Transverse colon (tissue), 4 donors: ENCODE results near the gene EXOC5. TPM values are rescaled to one million over a fixed set of nuclear protein-coding genes. Genes with fewer than 3 reads are reported as not detected.
A peak's percentile ranks its signal among the peaks of the same experiment; 100 is the strongest.

Experiments
- DNase-seq: peaks from one replicate; pipeline ENCODE4 v3.0.0-alpha.2; 2019
- H3K27ac ChIP-seq, 4 donors: fragments of 200-600 bp; sonication (generic); 2 replicates each; pipeline ENCODE4 v1.5.1; 2016 to 2018; ENCODE audit warnings: inconsistent platforms in 4 of 4
- H3K27me3 ChIP-seq: fragments of 200-600 bp; sonication (generic); 2 replicates; pipeline ENCODE4 v1.5.1; 2017; ENCODE audit warnings: inconsistent platforms
- H3K36me3 ChIP-seq, 4 donors: fragments of 200-600 bp; sonication (generic); 2 replicates each; pipeline ENCODE4 v1.5.1; 2017 to 2019; ENCODE audit warnings: inconsistent platforms in 4 of 4
- H3K4me1 ChIP-seq, 4 donors: fragments of 200-600 bp; sonication (generic); 2 replicates each; pipeline ENCODE4 v1.5.1; 2017 to 2020; ENCODE audit warnings: inconsistent platforms in 4 of 4
- H3K4me3 ChIP-seq, 4 donors: fragments of 200-600 bp; sonication (generic); 1 replicate in 1 of 4; 2 replicates in 3 of 4; pipeline versions ENCODE4 v1.5.1 to v1.6.1; 2017 to 2019; ENCODE audit warnings: inconsistent platforms in 4 of 4
- H3K9me3 ChIP-seq, 2 donors: fragments of 200-600 bp; sonication (generic); 2 replicates each; pipeline ENCODE4 v1.5.1; 2017 to 2019; ENCODE audit warnings: inconsistent platforms in 2 of 2
- EP300 ChIP-seq: sonication (generic); formaldehyde crosslinking; IDR thresholded peaks from one replicate; pipeline ENCODE4 v1.6.1; 2017; ENCODE audit warnings: antibody characterized with exemption, low read depth
- POLR2A ChIP-seq: fragments of 450-650 bp; IDR thresholded peaks from one replicate; pipeline ENCODE4 v1.6.1; 2016; ENCODE audit warnings: antibody characterized with exemption, mild to moderate bottlenecking, moderate library complexity
- POLR2AphosphoS5 ChIP-seq, 3 donors: sonication (generic); formaldehyde crosslinking; IDR thresholded peaks; one replicate each; pipeline ENCODE4 v1.6.1; 2016; ENCODE audit warnings: antibody characterized with exemption in 3 of 3
- WGBS, 2 donors: methylation state at CpG; one replicate each; pipeline ENCODE4 v1.1.5; 2018; ENCODE audit warnings: low coverage in 1 of 2; 5-methylcytosine and 5-hydroxymethylcytosine counted together
- in situ Hi-C, 4 donors: fragments of 200-750 bp; cut with MboI; loops; one replicate each; pipeline versions ENCODE4 v1.15.0 to v1.15.1; 2017; ENCODE audit warnings: low sequenced_read_pairs in 3 of 4, low pct_ligation_motif_present in 1 of 4, low pct_unique_long_range_greater_than_20kb in 1 of 4
- intact Hi-C: fragments of 100-400 bp; cut with DNase I; formaldehyde crosslinking; loops from one replicate; pipeline ENCODE4 v1.15.1; 2023; ENCODE audit warnings: low total_unique reads
- total RNA-seq, 4 donors: library from RNA; depleted of rRNA; stranded (reverse); fragments of >200 nt; gene quantifications; one replicate each; pipeline ENCODE4 v1.1.0, GENCODE V29; 2016
- TF ChIP-seq, protein P1 (sequence below), 5 experiments: fragments of 200-600 bp in 3 of 5; fragments of 450-650 bp in 2 of 5; sonication (generic) in 3 of 5; IDR thresholded peaks; 1 replicate in 2 of 5; 2 replicates in 3 of 5; pipeline ENCODE4 v1.5.1; 2016 to 2017; ENCODE audit warnings: antibody characterized with exemption in 5 of 5, inconsistent platforms in 3 of 5, mild to moderate bottlenecking in 2 of 5, moderate library complexity in 1 of 5

The EXOC5 gene, protein sequence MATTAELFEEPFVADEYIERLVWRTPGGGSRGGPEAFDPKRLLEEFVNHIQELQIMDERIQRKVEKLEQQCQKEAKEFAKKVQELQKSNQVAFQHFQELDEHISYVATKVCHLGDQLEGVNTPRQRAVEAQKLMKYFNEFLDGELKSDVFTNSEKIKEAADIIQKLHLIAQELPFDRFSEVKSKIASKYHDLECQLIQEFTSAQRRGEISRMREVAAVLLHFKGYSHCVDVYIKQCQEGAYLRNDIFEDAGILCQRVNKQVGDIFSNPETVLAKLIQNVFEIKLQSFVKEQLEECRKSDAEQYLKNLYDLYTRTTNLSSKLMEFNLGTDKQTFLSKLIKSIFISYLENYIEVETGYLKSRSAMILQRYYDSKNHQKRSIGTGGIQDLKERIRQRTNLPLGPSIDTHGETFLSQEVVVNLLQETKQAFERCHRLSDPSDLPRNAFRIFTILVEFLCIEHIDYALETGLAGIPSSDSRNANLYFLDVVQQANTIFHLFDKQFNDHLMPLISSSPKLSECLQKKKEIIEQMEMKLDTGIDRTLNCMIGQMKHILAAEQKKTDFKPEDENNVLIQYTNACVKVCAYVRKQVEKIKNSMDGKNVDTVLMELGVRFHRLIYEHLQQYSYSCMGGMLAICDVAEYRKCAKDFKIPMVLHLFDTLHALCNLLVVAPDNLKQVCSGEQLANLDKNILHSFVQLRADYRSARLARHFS
- 10 to 100 TPM; 22.8 to 51.3 (median 29.2) TPM for total RNA-seq

DNA sequence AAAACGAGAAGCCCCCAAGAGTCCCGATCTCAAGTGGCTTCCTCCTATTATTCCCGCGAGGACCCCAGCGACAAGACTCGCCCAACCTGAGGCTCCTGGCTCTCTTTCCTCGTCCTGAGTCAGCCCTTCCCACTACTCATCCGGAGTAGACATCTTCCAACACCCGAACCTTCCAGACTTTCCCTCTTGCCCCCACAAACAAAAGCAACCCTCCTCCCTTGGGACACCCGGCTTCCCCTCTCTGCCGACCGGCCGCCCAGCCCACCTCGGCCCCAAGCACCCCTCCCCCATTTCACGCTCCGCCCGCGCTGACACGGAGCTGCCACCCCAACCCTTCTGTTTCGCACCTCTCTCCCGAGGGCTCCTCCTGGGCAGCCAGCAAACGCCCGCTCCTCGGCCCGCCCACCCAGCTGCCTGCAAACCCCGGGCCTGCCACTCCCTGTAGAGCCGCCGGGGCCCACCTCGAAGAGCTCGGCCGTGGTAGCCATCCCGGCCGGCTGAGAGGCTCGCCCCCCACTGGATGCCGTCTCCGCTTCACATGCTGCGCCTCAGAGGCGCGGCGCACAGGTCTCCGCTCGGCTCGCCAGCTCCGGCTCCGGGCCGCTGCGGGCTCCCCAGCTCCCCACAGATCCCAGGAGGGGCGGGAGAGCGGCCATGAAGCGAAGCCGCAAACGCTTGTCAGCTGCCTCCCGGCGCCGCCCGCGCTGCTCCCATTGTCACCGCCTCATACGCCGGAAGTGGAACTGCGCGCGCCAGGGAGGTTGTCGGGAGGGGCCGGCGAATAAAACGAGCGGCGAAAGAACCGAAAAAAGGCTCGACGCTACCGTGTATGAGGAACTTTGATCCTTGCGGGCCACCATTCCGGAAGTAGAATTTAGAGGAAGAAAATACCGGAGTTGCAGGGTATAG lies at the start of gene EXOC5, which contains the start of gene AP5M1:
EXOC5 (minus strand) TSS at position 745 of the 909 bp plus-strand sequence; CDS start at position 488, 257 bp downstream.
AP5M1 (plus strand) TSS at position 811 of the 909 bp plus-strand sequence. CDS start 344 bp downstream, outside the sequence.
- H3K4me3 ChIP-seq: peak within 1 kb of the TSS; percentile 57 to 87 (median 68)
- peak within 1 kb of the TSS; percentile 90 to 98 (median 96) for H3K27ac ChIP-seq
- intact Hi-C loops: no loop called here
- H3K36me3 ChIP-seq: no peaks in the 10 kb centered on the region
- peak; percentile 77 to 91 (median 86) for TF ChIP-seq POLR2AphosphoS5 (IDR thresholded peaks at IDR 0.05)
- peak; percentile 7 for TF ChIP-seq EP300
- TF ChIP-seq, protein P1, sequence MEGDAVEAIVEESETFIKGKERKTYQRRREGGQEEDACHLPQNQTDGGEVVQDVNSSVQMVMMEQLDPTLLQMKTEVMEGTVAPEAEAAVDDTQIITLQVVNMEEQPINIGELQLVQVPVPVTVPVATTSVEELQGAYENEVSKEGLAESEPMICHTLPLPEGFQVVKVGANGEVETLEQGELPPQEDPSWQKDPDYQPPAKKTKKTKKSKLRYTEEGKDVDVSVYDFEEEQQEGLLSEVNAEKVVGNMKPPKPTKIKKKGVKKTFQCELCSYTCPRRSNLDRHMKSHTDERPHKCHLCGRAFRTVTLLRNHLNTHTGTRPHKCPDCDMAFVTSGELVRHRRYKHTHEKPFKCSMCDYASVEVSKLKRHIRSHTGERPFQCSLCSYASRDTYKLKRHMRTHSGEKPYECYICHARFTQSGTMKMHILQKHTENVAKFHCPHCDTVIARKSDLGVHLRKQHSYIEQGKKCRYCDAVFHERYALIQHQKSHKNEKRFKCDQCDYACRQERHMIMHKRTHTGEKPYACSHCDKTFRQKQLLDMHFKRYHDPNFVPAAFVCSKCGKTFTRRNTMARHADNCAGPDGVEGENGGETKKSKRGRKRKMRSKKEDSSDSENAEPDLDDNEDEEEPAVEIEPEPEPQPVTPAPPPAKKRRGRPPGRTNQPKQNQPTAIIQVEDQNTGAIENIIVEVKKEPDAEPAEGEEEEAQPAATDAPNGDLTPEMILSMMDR (IDR thresholded peaks at IDR 0.05): peak in 1 of 5 experiments; percentile 32
- peak; percentile 86 for TF ChIP-seq POLR2A
- WGBS, 2 donors: 0% methylated on average over 11 to 65 of the region's 76 CpGs
- H3K9me3 ChIP-seq: no peaks in the 10 kb centered on the region
- in situ Hi-C loops: no loop called here
- peak; percentile 95 for DNase-seq
- H3K27me3 ChIP-seq: no peaks in the 10 kb centered on the region
- peaks cover 17 to 49% (median 31%) of the 10 kb centered on the region in 4 donors for H3K4me1 ChIP-seq

DNA sequence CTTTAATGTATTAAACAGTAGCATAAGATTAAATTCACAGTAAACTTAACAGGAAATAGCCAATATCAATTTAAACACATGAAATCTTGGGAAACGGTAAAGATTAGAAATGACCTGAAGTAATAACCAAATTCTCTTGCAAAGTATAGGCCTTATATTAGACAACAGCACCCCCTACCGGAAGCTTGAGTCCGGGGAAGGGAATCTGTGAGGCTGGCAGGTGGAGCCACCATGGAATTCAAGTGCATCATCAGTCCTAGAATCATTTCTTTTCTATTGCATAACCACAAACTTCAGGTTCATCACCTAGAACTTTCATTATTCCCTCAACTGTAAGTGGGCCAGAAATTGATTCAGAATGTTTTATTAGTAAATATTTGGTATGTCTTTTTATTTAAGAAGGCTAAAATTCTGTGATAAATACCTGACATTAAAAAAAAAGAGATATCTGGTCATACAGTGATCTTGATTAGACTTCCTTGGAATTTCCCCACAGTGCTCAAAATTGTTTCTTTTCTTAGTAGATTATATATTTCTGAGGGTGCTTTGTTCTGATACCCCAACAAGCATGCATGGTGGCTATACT lies 48.6 kb upstream of the EXOC5 start:
- peak; percentile 72 for DNase-seq
- no peak overlapping the region for H3K27ac ChIP-seq
- intact Hi-C loops: loop anchor here (5.0 kb wide), 1 partner anchor 825 kb away; no protein-coding TSS in a partner anchor
- TF ChIP-seq, protein P1 (IDR thresholded peaks at IDR 0.05): peak; percentile 66 to 87 (median 78)
- TF ChIP-seq POLR2AphosphoS5 (IDR thresholded peaks at IDR 0.05): no peak
- no peak for TF ChIP-seq EP300
- no peak for TF ChIP-seq POLR2A
- H3K9me3 ChIP-seq: no peaks in the 10 kb centered on the region
- in situ Hi-C loops: loop anchor here (10.0 to 25.0 kb wide), 3 partner anchors 655 to 830 kb away; no protein-coding TSS in a partner anchor
- no peaks in the 10 kb centered on the region for H3K36me3 ChIP-seq
- 0 to 2% methylated on average over 3 of the region's 3 CpGs for WGBS, 2 donors
- H3K27me3 ChIP-seq: peaks cover 12% of the 10 kb centered on the region
- no peaks in the 10 kb centered on the region for H3K4me1 ChIP-seq
- no peak overlapping the region for H3K4me3 ChIP-seq

DNA sequence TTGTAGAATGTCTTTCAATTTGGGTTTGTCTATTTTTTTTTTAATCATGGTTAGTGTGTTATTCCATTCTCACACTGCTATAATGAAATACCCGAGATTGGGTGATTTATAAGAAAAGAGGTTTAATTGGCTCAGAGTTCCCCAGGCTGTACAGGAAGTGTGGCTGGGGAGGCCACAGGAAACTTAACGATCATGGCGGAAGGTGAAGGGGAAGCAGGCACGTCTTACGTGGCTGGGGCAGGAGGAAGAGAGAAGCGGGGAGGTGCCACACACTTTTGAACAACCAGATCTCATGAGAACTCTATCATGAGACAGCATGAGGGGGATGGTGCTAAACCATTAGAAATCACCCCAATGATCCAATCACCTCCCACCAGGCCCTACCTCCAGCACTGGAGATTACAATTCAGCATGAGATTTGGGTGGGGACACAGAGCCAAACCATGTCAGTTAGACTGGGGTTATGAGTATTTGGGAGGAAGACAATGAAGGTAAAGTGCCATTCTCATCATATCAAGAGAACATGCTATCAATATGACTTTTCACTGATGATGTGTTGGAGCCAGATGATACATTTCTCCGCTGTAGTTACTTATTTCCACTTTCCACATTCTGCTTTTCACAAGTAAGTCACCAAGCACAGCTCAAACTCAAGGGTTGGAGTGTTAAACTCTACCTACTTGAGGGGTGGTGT lies 45.8 kb upstream of the EXOC5 start:
- no peaks in the 10 kb centered on the region for H3K4me1 ChIP-seq
- peaks cover 12% of the 10 kb centered on the region for H3K27me3 ChIP-seq
- DNase-seq: no peak
- no peak overlapping the region for H3K4me3 ChIP-seq
- WGBS, 2 donors: 34 to 69% methylated on average over 7 of the region's 7 CpGs
- H3K36me3 ChIP-seq: no peaks in the 10 kb centered on the region
- no peak overlapping the region for H3K27ac ChIP-seq
- H3K9me3 ChIP-seq: no peaks in the 10 kb centered on the region
- in situ Hi-C loops: loop anchor here (10.0 to 25.0 kb wide), 3 partner anchors 652 to 827 kb away; no protein-coding TSS in a partner anchor
- TF ChIP-seq, protein P1 (IDR thresholded peaks at IDR 0.05): no peak
- TF ChIP-seq POLR2AphosphoS5 (IDR thresholded peaks at IDR 0.05) (no peak), EP300 (no peak), POLR2A (no peak)
- intact Hi-C loops: loop anchor here (5.0 kb wide), 1 partner anchor 822 kb away; no protein-coding TSS in a partner anchor
